ENCODE results near the gene PCLO.

GRCh38 chr7:83178796-83179195 is 16.1 kb upstream of the PCLO start:
- TF ChIP-seq CTCF (conservative IDR thresholded peaks at IDR 0.05; ENCODE audit: low read depth, low read length) (no peak), EZH2phosphoT487 (IDR thresholded peaks at IDR 0.05; ENCODE audit: borderline replicate concordance, low read length) (no peak), EZH2 (IDR thresholded peaks at IDR 0.05; ENCODE audit: low read length, unreplicated experiment) (no peak)
